H9 (cell line): ENCODE measurements around the gene KIF1A. TPM values are rescaled to one million over a fixed set of nuclear protein-coding genes. Genes with fewer than 3 reads are reported as not detected.

Source experiments
- DNase-seq: peaks from one replicate; pipeline ENCODE4 v3.0.0-alpha.2; 2017
- H2AFZ ChIP-seq: one replicate; pipeline ENCODE4 v1.6.1; 2013; ENCODE audit warnings: mild to moderate bottlenecking, low read length, control low read depth, moderate library complexity
- H2AK5ac ChIP-seq: 2 replicates; pipeline ENCODE4 v1.6.1; 2013; ENCODE audit warnings: low read length, control low read depth, mixed read lengths; ENCODE audit not compliant: insufficient read length
- H2BK120ac ChIP-seq: one replicate; pipeline ENCODE4 v1.6.1; 2013; ENCODE audit warnings: low read depth, mild to moderate bottlenecking, low read length, control low read depth, inconsistent platforms; ENCODE audit not compliant: poor library complexity, severe bottlenecking
- H2BK12ac ChIP-seq: 2 replicates; pipeline ENCODE4 v1.6.1; 2013; ENCODE audit warnings: low read length, control low read depth, mixed read lengths, low read depth; ENCODE audit not compliant: insufficient read length
- H2BK15ac ChIP-seq: 2 replicates; pipeline ENCODE4 v1.6.1; 2013; ENCODE audit warnings: low read depth, low read length, control low read depth
- H2BK20ac ChIP-seq: one replicate; pipeline ENCODE4 v1.6.1; 2013; ENCODE audit warnings: low read depth, mild to moderate bottlenecking, low read length, control low read depth, inconsistent platforms; ENCODE audit not compliant: poor library complexity, severe bottlenecking
- H2BK5ac ChIP-seq: 2 replicates; pipeline ENCODE4 v1.6.1; 2013; ENCODE audit warnings: low read length, control low read depth, mixed read lengths; ENCODE audit not compliant: insufficient read length
- H3K14ac ChIP-seq: 2 replicates; pipeline ENCODE4 v1.6.1; 2013; ENCODE audit warnings: low read length, control low read depth; ENCODE audit not compliant: insufficient read depth
- H3K18ac ChIP-seq: 2 replicates; pipeline ENCODE4 v1.6.1; 2013; ENCODE audit warnings: low read depth, mild to moderate bottlenecking, mixed read lengths, low read length, control low read depth; ENCODE audit not compliant: insufficient read length
- H3K23ac ChIP-seq: 2 replicates; pipeline ENCODE4 v1.6.1; 2013; ENCODE audit warnings: low read length, control low read depth, mixed read lengths, low read depth; ENCODE audit not compliant: insufficient read length
- H3K23me2 ChIP-seq: 2 replicates; pipeline ENCODE4 v1.6.1; 2013; ENCODE audit warnings: low read depth, mild to moderate bottlenecking, mixed read lengths, low read length, control low read depth; ENCODE audit not compliant: insufficient read length, poor library complexity, severe bottlenecking
- H3K27ac ChIP-seq: 2 replicates; pipeline ENCODE4 v1.5.1; 2013; ENCODE audit warnings: low read length, control low read depth, mixed read lengths, low read depth; ENCODE audit not compliant: insufficient read length
- H3K27me3 ChIP-seq: 2 replicates; pipeline ENCODE4 v1.6.1; 2013; ENCODE audit warnings: low read length, control low read depth, inconsistent platforms; ENCODE audit not compliant: insufficient read depth
- H3K4ac ChIP-seq: 2 replicates; pipeline ENCODE4 v1.6.1; 2013; ENCODE audit warnings: low read depth, mild to moderate bottlenecking, control low read depth, inconsistent platforms, low read length, moderate library complexity
- H3K4me1 ChIP-seq: 2 replicates; pipeline ENCODE4 v1.6.1; 2013; ENCODE audit warnings: low read length, control low read depth, inconsistent platforms; ENCODE audit not compliant: insufficient read depth
- H3K4me2 ChIP-seq: 2 replicates; pipeline ENCODE4 v1.6.1; 2013; ENCODE audit warnings: low read length, control low read depth, mixed read lengths; ENCODE audit not compliant: insufficient read length, insufficient read depth
- H3K56ac ChIP-seq: 2 replicates; pipeline ENCODE4 v1.6.1; 2013; ENCODE audit warnings: low read depth, mild to moderate bottlenecking, mixed read lengths, low read length, control low read depth; ENCODE audit not compliant: insufficient read length
- H3K79me1 ChIP-seq: 2 replicates; pipeline ENCODE4 v1.6.1; 2013; ENCODE audit warnings: low read depth, mild to moderate bottlenecking, moderate library complexity, low read length, control low read depth, inconsistent platforms; ENCODE audit not compliant: insufficient read depth, poor library complexity, severe bottlenecking
- H3K79me2 ChIP-seq: 2 replicates; pipeline ENCODE4 v1.6.1; 2013; ENCODE audit warnings: low read length, control low read depth, inconsistent platforms; ENCODE audit not compliant: insufficient read depth
- H3K9ac ChIP-seq: 2 replicates; pipeline ENCODE4 v1.6.1; 2013; ENCODE audit warnings: low read length, control low read depth, mixed read lengths; ENCODE audit not compliant: insufficient read length; ENCODE audit errors: extremely low read depth
- H3K9me3 ChIP-seq: one replicate; pipeline ENCODE4 v1.6.1; 2013; ENCODE audit warnings: low read depth, low read length, inconsistent platforms; ENCODE audit not compliant: control insufficient read depth
- H3T11ph ChIP-seq: one replicate; pipeline ENCODE4 v1.6.1; 2013; ENCODE audit warnings: mild to moderate bottlenecking, low read length, control low read depth, inconsistent platforms
- H4K20me1 ChIP-seq: one replicate; pipeline ENCODE4 v1.6.1; 2013; ENCODE audit not compliant: control insufficient read depth, insufficient read length, insufficient read depth
- H4K5ac ChIP-seq: 2 replicates; pipeline ENCODE4 v1.6.1; 2013; ENCODE audit warnings: low read depth, mild to moderate bottlenecking, mixed read lengths, low read length, control low read depth; ENCODE audit not compliant: insufficient read length
- H4K8ac ChIP-seq: replicated peaks from 2 replicates; pipeline ENCODE4 v1.6.1; 2013; ENCODE audit warnings: low read length, control low read depth, mixed read lengths, low read depth; ENCODE audit not compliant: insufficient read length
- H4K91ac ChIP-seq: 2 replicates; pipeline ENCODE4 v1.6.1; 2013; ENCODE audit warnings: low read depth, mild to moderate bottlenecking, moderate library complexity, mixed read lengths, low read length, control low read depth; ENCODE audit not compliant: insufficient read length
- H3K27ac Mint-ChIP-seq, 3 experiments: 2 replicates in 2 of 3; 3 replicates in 1 of 3; pipeline ENCODE4 v1.8.0; 2020 to 2021; ENCODE audit warnings: mixed read lengths in 3 of 3, mild to moderate bottlenecking in 1 of 3, moderate library complexity in 1 of 3
- H3K27me3 Mint-ChIP-seq: 2 replicates; pipeline ENCODE4 v1.8.0; 2021; ENCODE audit warnings: low read depth, mild to moderate bottlenecking, moderate library complexity, mixed read lengths
- H3K36me3 Mint-ChIP-seq, 3 experiments: 2 replicates in 2 of 3; 3 replicates in 1 of 3; pipeline ENCODE4 v1.8.0; 2020 to 2021; ENCODE audit warnings: low read depth in 3 of 3, mixed read lengths in 3 of 3; ENCODE audit not compliant: insufficient read depth in 1 of 3
- H3K4me1 Mint-ChIP-seq, 2 experiments: 2 replicates each; pipeline ENCODE4 v1.8.0; 2020; ENCODE audit warnings: mixed read lengths in 2 of 2
- H3K4me3 Mint-ChIP-seq, 2 experiments: 2 replicates in 1 of 2; 3 replicates in 1 of 2; pipeline ENCODE4 v1.8.0; 2020 to 2021; ENCODE audit warnings: mild to moderate bottlenecking in 2 of 2, mixed read lengths in 2 of 2, moderate library complexity in 1 of 2
- H3K9me3 Mint-ChIP-seq, 2 experiments: 2 replicates in 1 of 2; 3 replicates in 1 of 2; pipeline ENCODE4 v1.8.0; 2020; ENCODE audit warnings: mild to moderate bottlenecking in 2 of 2, mixed read lengths in 2 of 2, moderate library complexity in 1 of 2
- WGBS: extraction: QIAGEN DNeasy Blood & Tissue Kit; methylation state at CpG from one replicate; pipeline ENCODE4 v1.1.7; 2013; ENCODE audit warnings: missing lambda C conversion rate, low lambda C conversion rate, mixed read lengths; ENCODE audit not compliant: insufficient read length; ENCODE audit errors: extremely low coverage; 5-methylcytosine and 5-hydroxymethylcytosine counted together
- total RNA-seq: library from RNA; stranded (reverse); gene quantifications from 2 replicates; pipeline ENCODE4 v1.2.1, GENCODE V29; 2021
- TF ChIP-seq, protein P1 (sequence below): fragments of 200-600 bp; sonication (generic); conservative IDR thresholded peaks from 3 replicates; pipeline ENCODE4 v1.8.0; 2021; ENCODE audit warnings: antibody characterized with exemption, mild to moderate bottlenecking

The KIF1A gene
- total RNA-seq, 1 experiment from 2014 or later = 204 TPM

DNA sequence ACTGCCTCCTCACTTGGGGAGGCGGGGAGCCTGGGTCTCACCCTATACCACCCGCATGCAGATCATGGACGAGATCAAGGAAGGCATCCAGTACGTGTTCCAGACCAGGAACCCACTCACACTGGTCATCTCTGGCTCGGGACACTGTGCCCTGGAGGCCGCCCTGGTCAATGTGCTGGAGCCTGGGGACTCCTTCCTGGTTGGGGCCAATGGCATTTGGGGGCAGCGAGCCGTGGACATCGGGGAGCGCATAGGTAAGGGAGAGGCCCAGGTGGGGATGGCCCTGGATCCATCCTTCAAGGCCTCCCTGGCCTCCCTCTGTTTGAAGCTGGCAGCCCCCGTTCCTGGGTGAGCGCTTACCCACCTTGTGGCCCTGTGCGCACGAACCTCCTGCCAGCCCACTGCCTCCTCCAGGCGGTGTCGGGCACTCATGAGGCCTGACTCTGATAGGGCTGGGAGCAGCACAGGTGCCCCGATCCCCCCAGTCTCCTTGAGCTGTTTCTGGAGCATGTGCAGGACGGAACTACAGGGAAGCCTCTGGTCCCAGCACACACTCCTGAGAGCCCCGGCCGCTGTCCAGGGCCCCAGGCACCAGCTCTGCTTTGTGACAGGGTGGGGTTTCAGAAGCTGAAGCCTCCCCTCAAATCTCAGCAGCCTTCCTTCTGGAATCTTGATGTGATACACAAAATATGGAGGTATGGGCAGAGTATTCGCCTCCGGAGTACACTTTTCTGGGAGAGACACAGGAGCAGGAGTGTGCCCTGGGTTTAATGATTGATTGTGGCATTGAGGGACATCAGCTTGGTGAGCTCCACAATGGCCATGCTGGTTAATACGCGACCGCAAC, 49.3 kb upstream of the KIF1A start:
- H4K20me1 ChIP-seq = no peaks in the 10 kb centered on the region
- no peaks in the 10 kb centered on the region for H3K9me3 Mint-ChIP-seq

More for the DNA sequence above, 49.3 kb upstream of the KIF1A start:
- Mint-ChIP-seq H3K27me3 (peaks cover 2% of the 10 kb centered on the region; the same call in 1 of the 2 replicates), H3K4me1 (peaks cover 0 to under 1% of the 10 kb centered on the region in 2 experiments; a peak in 2 of 4 replicates), H3K36me3 (no peaks in the 10 kb centered on the region; a peak in 1 of 7 replicates), H3K4me3 (no peak overlapping the region), H3K27ac (no peak overlapping the region; a peak in 1 of 7 replicates)
- no peak overlapping the region for H3K9ac ChIP-seq
- H3T11ph ChIP-seq = no peak overlapping the region
- no peak overlapping the region for H3K27ac ChIP-seq
- H3K23me2 ChIP-seq = no peaks in the 10 kb centered on the region
- H2BK120ac ChIP-seq = no peak overlapping the region
- no peak overlapping the region for H2BK12ac ChIP-seq
- TF ChIP-seq, protein P1, sequence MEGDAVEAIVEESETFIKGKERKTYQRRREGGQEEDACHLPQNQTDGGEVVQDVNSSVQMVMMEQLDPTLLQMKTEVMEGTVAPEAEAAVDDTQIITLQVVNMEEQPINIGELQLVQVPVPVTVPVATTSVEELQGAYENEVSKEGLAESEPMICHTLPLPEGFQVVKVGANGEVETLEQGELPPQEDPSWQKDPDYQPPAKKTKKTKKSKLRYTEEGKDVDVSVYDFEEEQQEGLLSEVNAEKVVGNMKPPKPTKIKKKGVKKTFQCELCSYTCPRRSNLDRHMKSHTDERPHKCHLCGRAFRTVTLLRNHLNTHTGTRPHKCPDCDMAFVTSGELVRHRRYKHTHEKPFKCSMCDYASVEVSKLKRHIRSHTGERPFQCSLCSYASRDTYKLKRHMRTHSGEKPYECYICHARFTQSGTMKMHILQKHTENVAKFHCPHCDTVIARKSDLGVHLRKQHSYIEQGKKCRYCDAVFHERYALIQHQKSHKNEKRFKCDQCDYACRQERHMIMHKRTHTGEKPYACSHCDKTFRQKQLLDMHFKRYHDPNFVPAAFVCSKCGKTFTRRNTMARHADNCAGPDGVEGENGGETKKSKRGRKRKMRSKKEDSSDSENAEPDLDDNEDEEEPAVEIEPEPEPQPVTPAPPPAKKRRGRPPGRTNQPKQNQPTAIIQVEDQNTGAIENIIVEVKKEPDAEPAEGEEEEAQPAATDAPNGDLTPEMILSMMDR = no peak
- H3K18ac ChIP-seq = no peak overlapping the region
- no peaks in the 10 kb centered on the region for H3K27me3 ChIP-seq
- H4K8ac ChIP-seq = no peak overlapping the region
- H2AK5ac ChIP-seq = no peak overlapping the region
- no peaks in the 10 kb centered on the region for H3K79me2 ChIP-seq
- no peak overlapping the region; the same call in 1 of the 2 replicates for H3K14ac ChIP-seq
- H3K56ac ChIP-seq = no peak overlapping the region
- no CpG with 5 or more reads among the region's 25 CpGs for WGBS
- no peak overlapping the region for H4K5ac ChIP-seq
- no peak overlapping the region for H2AFZ ChIP-seq
- no peak overlapping the region for H3K4ac ChIP-seq
- no peaks in the 10 kb centered on the region for H3K79me1 ChIP-seq
- DNase-seq = no peak
- no peaks in the 10 kb centered on the region for H3K9me3 ChIP-seq
- H3K4me2 ChIP-seq = no peak overlapping the region
- H2BK15ac ChIP-seq = no peak overlapping the region
- H2BK5ac ChIP-seq = no peak overlapping the region
- H2BK20ac ChIP-seq = no peak overlapping the region
- H4K91ac ChIP-seq = no peak overlapping the region
- no peak overlapping the region for H3K23ac ChIP-seq
- H3K4me1 ChIP-seq = no peaks in the 10 kb centered on the region
